Measurements from ENCODE around the gene ENHO. TPM values are rescaled to one million over a fixed set of nuclear protein-coding genes. Genes with fewer than 3 reads are reported as not detected.

The ENHO gene
- total RNA-seq, 1 donor from 2014 or later, result not detected

DNA sequence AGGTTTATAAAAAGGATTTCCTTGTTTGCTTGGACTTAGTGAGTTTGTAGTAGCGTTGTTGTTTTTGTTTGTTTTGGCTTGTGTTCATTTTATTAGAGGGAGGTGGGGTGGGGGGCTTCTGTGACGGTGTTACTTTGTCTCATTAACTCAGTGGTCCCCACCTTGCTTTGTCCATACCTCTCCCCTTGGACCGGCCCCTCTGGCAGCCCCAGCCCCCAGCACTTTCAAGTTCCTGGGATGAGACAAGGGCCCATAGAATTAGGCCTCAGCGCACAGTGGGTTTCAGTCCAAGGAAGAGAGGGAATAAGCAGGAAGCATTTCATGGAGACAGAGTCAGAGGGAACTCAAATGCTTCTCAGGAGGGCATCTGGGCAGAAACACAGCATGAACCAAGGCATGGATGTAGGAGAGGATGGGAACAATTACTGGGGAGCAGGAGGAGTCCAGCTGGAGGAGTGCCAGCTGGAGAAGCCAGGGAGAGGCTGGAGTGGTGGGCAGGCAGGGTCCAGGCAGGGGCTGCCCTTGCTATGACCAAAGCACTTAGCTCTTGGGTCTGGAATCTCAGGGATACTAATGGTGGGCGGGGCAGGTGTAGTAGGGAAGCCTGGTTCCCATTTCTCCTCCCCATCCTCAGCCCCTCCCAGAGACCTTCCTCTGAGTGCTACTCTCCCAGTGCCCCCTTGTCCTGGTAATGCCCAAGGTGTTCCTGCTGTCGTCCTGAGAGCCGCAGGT, 23.5 kb upstream of the ENHO start:
- Histone ChIP-seq H3K4me3 (no peak overlapping the region), H3K27ac (no peak overlapping the region), H3K9me3 (no peaks in the 10 kb centered on the region), H3K27me3 (no peaks in the 10 kb centered on the region), H3K4me1 (no peaks in the 10 kb centered on the region), H3K36me3 (no peaks in the 10 kb centered on the region)
- no peak for DNase-seq (ENCODE audit: extremely low spot score in 2 of 2)
- intact Hi-C loops (cut with DNase I), result loop anchor here (5.0 kb wide), 1 partner anchor 46 kb away; no protein-coding TSS in a partner anchor
- no peak for TF ChIP-seq CTCF (IDR thresholded peaks at IDR 0.05)
- no peak for TF ChIP-seq POLR2A (IDR thresholded peaks at IDR 0.05)
- TF ChIP-seq POLR2AphosphoS5 (IDR thresholded peaks at IDR 0.05; ENCODE audit: insufficient read depth in 1 of 2, low read depth in 1 of 2), result no peak

DNA sequence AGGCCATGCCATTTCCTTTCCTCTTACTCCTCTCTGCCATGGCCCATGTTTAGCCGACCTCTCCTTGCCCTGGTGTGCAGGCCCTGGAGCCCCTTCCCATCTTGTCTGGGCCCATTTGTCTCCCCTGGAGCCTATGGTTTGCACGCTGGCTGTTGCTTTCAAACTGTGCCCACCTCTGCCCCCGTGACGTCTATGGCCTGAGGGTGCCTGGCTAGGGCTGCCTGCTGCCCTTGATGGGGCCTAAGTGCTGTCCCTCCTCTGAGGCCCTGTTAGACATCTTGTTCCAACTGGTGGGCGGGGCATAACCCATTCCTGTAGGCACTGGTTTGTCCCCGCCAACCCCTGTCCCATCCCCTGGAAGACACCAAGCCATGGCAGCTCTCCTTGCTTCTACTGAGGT, 22.7 kb upstream of the ENHO start:
- DNase-seq (ENCODE audit: extremely low spot score in 2 of 2), result no peak
- Histone ChIP-seq H3K9me3 (no peaks in the 10 kb centered on the region), H3K36me3 (no peaks in the 10 kb centered on the region), H3K4me3 (no peak overlapping the region), H3K27ac (no peak overlapping the region), H3K4me1 (no peaks in the 10 kb centered on the region), H3K27me3 (no peaks in the 10 kb centered on the region)
- intact Hi-C loops (cut with DNase I), result loop anchor here (5.0 kb wide), 1 partner anchor 47 kb away; no protein-coding TSS in a partner anchor
- no peak for TF ChIP-seq POLR2AphosphoS5 (IDR thresholded peaks at IDR 0.05; ENCODE audit: insufficient read depth in 1 of 2, low read depth in 1 of 2)
- no peak for TF ChIP-seq CTCF (IDR thresholded peaks at IDR 0.05)
- no peak for TF ChIP-seq POLR2A (IDR thresholded peaks at IDR 0.05)

- DNase-seq (ENCODE audit: extremely low spot score in 2 of 2), result no peak
- Histone ChIP-seq H3K4me1 (no peaks in the 10 kb centered on the region), H3K27ac (no peak overlapping the region), H3K4me3 (no peak overlapping the region), H3K36me3 (no peaks in the 10 kb centered on the region), H3K27me3 (no peaks in the 10 kb centered on the region), H3K9me3 (no peaks in the 10 kb centered on the region)
- no peak for TF ChIP-seq POLR2AphosphoS5 (IDR thresholded peaks at IDR 0.05; ENCODE audit: insufficient read depth in 1 of 2, low read depth in 1 of 2)
- TF ChIP-seq POLR2A (IDR thresholded peaks at IDR 0.05), result no peak
- no peak for TF ChIP-seq CTCF (IDR thresholded peaks at IDR 0.05)
- intact Hi-C loops (cut with DNase I), result no loop called here
Measured at GRCh38 chr9:34544035-34544434, 21.2 kb upstream of the ENHO start.

- Histone ChIP-seq H3K9me3 (no peaks in the 10 kb centered on the region), H3K36me3 (no peaks in the 10 kb centered on the region), H3K27ac (no peak overlapping the region), H3K4me3 (no peak overlapping the region), H3K4me1 (no peaks in the 10 kb centered on the region), H3K27me3 (no peaks in the 10 kb centered on the region)
- intact Hi-C loops (cut with DNase I), result no loop called here
- DNase-seq (ENCODE audit: extremely low spot score in 2 of 2), result no peak
- no peak for TF ChIP-seq POLR2AphosphoS5 (IDR thresholded peaks at IDR 0.05; ENCODE audit: insufficient read depth in 1 of 2, low read depth in 1 of 2)
- TF ChIP-seq CTCF (IDR thresholded peaks at IDR 0.05), result no peak
- TF ChIP-seq POLR2A (IDR thresholded peaks at IDR 0.05), result no peak
Measured at GRCh38 chr9:34541540-34541939, 18.8 kb upstream of the ENHO start.

DNA sequence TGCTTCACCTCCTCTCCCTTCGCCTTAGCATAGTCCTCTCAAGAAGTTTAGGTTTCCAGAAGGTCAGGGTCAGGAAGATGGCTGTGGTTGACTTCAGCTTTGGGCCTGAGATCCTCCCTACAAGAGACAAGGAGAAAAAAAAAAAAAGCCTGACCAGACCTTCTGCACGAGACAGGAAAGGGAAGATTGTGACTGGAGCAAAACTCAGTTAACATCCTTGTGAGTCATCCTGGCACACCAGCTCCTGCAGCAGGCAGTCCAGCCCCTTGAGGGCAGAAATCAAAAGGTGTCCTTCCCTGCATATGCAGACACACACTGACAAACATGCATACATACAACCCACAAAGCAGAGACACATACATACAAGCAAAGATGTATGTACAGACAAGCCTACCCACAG, 18.0 kb upstream of the ENHO start:
- Histone ChIP-seq H3K9me3 (no peaks in the 10 kb centered on the region), H3K27me3 (no peaks in the 10 kb centered on the region), H3K4me3 (no peak overlapping the region), H3K4me1 (no peaks in the 10 kb centered on the region), H3K36me3 (no peaks in the 10 kb centered on the region), H3K27ac (no peak overlapping the region)
- TF ChIP-seq POLR2AphosphoS5 (IDR thresholded peaks at IDR 0.05; ENCODE audit: insufficient read depth in 1 of 2, low read depth in 1 of 2) (no peak), CTCF (IDR thresholded peaks at IDR 0.05) (no peak), POLR2A (IDR thresholded peaks at IDR 0.05) (no peak)
- no peak for DNase-seq (ENCODE audit: extremely low spot score in 2 of 2)
- intact Hi-C loops (cut with DNase I), result no loop called here

All from vagina (tissue), 2 donors.